Measurements from ENCODE around the gene IL17REL.
"Not testable (repeated sequence)": the region's sequence is repeated elsewhere in the genome, so short reads cannot be mapped to it uniquely, and the experiment has no call there.

The IL17REL gene

DNA sequence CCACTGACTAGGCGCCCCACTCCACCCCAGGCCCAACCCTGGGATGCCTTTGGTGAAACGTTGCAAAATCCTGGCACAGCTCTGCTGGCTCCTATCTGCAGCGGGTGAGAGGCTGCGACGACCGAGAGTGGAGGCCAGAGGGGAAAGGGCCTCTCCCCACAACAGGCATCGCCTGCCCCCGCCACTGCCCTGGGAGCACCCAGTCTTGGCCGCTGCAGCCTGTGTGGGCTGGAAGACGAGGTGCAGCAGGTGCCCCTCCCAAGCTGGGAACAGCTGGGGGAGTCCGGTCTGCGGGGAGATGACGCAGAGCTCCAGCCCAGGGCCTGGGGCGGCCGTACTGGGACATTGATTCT, 56.2 kb downstream of the IL17REL start:
- DNase-seq (ENCODE audit: low spot score): no peak

DNA sequence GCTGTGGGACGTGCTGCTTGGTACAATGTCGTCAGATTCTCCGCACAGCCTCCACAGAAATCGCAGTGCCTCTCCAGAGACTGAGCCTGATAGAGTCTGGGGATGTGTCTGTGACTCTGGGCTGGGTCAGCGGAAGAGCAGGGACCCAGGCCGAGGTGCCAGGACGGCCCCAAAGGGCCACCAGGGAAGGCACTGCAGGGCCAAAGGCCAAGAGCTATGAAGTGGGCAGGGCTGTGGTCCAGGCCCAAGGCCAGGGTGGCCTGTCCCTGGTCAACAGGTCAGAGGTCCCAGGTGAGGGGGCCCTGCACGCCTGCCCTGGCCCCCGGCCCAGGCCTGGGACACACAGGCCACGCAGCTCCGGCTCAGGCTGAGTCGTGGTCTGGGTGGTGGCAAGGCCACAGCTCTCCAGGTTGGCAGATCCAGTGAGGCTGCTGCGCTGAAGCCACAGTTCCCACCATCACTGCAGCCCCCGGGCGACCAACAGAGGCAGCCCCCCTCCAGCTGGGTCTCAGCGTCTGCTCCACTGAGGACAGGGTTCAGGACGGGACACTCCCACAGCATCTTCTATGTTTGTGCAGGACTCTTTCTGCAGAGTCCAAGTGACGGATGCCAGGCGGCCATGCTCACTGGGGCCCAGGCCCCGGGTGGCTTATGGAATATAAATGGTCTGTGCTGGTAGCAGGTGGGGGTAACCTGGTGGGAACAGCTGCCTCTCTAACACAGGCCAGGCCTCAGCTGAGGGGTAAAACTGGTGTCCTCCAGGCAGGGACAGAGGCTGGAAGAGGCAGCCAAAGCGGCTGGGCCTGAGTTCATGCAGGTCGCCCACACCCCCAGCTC, 56.8 kb downstream of the IL17REL start:
- no peak for DNase-seq (ENCODE audit: low spot score)

DNA sequence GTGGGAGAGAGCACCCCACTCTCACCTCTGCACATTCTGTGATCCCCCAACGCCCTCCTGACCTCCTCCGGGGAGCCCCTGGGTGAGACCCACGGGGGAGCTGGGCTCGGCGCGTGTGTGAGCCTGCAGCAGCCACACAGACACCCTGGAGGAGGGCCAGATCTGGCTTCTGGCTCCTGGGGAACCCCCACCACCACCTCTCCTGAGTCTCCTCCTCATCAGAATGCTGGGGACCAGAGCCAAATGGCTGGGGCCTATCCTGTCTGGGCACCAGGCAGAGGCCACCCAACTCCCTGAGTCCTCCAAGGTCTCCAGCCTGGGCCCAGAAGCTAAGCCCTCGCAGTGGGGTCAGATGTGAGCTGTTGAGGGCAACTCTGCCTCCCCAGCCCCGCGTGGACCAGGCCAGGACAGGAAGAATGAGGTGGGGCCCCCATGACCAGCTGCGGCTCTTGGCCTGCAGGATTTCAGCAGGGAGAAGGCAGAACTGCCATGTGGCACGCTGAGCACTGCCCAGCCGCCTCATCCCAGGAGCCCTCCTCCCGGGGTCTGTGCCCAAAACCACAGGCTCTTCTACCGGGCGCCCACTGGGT, 57.5 kb downstream of the IL17REL start:
- DNase-seq (ENCODE audit: low spot score): no peak

DNA sequence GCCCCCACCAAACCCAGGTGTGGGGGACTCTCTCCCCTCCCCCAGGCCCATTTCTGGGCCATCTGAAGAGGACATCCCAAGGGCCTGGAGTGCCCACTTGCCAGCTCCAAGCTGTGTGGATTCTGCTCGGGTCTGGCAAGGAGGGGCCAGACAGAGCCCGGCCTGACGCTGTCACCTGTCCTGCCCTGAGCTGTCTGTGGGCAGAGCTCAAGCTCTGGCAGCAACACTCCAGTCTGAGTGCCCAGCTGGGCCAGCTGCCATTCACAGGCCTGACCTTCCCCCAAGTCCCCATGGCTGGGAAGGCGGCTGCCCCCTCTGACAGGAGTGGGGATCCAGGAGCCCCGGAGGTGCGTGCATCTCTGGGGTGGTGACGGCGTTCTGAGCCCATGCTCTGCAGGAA, 58.2 kb downstream of the IL17REL start:
- DNase-seq (ENCODE audit: low spot score): no peak

DNA sequence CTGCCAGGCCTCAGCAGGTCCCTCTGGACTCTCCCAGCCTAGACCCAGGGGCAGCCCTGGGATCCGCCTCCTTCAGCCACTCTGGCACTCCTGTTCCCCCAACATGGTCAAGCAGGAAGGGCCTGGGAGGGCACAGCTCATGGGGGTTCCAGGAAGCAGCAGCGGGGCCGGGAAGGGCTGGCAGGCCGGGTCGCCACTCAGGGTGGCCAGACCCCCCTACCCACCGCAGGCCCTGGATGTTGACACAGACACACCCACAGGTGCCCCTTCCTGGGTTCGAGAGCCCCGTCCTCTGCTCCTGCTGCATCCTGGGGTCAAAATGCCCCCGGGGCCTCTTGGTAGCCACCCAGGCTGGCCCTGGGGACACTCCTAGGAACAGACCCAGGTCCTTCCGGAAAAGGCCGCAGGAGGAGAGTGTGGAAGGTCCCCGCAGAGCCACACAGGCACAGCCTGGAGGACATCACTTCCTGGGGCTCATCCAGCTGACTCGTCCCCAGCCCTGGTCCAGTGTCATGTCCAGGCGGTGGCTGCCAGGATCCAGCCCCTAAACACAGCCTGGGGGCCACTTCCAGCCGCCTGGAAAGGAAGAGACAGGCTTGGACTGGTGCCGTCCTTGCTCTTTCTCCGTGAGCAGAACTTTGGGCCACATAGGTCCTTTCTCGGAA, 58.8 kb downstream of the IL17REL start:
- DNase-seq (ENCODE audit: low spot score): no peak

DNA sequence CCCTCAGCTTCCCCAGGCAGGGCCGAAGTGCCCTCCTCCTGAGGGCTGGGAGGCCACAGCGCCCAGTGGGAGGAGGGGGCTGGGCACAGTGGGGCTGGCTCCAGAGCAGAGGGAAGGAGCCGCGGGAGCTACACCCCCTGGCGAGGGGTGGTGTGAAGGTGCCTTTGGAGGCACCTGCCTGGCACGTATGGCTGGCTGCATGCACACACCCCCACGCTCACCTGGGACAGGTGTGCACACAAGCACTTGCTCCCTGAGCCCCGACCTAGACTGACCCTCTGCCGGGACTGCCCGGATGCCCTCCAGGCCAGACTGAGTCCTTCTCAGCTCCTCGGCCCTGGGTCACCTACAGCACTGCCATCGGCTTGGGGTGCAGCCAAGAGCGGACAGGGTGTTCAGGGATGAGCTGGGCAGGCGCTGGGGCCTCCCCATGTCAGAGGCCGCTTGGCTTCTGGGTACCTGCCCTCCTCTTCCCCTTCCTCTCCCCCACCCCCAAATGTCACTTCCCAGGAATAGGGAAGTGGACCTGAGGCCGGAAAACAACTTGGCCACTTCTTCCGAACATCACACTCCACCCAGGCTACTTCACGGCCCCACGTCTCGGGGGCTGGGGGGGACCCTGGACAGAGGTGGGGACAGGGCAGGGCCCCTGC, 59.4 kb downstream of the IL17REL start:
- no peak for DNase-seq (ENCODE audit: low spot score)

DNA sequence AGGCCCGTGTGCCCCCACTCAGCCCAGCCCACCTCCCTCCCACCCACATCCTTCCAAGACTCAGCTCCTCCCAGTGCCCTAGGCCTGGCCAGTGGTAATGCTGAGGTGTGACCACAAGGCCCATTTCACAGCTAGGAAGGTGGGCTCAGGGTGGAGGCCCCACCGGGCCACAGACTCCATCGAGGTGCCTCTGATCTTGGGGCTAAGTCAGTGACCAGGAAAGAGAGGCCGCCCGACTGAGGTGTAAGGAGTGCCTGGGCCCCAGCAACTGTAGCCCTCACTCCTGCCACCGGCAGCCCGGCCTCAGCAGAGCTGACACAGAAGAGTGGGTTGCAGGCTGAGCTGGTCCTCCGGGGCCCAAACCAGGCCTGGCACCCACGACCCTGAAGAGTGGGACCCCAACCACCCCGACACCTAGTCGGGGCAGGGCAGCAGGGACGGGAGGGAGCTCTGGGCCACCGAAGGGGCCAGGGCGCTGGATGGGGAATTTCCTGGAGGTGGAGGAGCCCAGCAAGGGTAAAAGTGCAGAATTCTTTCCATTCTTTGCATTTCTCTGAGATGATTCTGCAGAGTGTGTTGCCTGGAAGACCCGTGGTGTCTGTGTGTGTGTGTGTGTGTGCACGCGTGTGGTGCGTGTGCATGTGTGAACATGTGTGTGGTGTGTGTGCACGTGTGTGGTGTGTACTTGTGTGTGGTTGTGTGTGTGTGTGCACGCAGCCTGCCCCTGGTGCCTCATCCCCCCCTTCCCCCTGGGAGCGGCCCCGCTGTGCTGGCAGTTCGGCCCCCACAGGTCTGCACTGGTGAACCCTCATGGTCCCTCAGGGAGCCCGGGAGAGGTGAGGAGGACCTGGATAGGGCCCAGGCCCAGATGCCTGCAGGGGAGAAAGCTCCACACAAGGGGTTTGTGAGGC, 60.3 kb downstream of the IL17REL start:
- DNase-seq (ENCODE audit: low spot score): peak; percentile 87

DNA sequence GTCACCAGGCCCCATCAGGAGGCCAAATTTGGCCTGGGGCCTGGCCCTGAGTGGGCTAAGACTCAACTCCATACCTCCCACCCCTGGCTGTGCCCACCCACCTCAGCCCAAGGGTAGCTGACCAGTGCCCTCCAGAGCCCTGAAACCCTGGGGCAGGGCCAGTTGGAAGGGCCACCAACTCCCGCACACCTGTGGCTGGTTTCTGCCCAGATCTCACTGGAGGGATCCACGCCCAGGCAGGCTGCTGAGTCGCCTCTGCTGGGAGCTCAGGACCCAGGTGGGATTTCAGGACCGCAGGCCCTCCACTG, 60.9 kb downstream of the IL17REL start:
- DNase-seq (ENCODE audit: low spot score): no peak

DNA sequence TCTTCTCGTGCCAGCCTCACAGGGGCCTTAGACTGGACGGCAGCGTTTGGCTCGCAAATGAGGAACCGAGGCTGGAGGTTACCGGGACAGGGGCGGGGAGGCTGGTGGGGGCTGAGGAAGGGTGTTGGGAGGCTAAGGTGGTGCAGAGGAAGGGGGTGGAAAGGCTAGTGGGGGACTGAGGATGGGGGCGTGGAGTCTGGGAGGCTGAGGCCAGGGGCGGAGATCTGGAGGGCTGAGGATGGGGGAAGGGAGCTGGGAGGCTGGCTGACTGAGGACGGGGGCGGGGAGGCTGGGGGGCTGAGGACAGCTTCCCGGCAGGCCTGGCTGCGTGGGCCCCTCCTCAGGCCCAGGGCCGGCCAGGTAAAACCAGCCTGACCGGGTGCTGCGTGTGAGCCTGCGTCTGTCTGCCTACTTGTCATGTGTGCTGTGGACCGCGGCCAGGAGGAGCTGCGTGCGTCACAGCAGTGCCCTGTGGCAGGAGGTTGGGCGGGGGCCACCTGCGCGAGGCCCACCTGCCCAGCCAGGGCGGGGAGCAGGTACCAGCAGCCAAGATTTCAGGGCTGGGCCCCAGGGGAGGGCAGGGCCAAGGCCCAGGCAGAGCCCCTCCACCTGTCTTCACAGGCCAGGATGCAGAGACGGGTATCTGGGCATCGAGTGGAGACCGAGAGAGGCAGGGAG, 61.4 kb downstream of the IL17REL start:
- DNase-seq (ENCODE audit: low spot score): no peak

DNA sequence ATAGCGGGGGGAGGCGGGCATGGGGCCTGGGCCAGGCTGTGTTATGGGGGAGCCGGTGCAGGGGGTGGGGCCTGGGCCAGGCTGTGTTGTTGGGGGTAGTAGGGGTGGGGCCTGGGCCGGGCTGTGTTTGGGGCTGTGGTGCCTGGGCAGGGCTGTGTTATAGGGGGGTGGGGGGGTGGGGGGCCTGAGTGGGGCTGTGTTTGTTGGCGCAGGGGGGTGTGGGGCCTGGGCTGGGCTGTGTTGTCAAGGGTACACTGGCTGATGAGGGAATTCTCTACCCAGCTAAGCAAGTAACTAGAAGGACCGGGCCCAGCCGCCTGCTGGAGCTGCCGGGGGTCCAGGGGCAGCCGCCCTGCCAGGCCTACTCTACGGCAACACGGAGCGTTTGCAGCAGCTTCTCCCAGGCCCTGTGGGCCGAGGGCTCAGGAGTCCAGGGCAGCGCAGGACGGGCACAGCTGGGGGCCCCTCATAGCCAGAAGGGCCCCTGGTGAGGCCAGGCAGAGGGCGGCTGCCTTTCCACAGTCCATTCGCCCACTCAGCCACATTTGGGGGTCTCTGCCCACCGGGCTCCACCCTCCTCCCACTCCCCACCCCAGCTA, 62.1 kb downstream of the IL17REL start:
- DNase-seq (ENCODE audit: low spot score): no peak

DNA sequence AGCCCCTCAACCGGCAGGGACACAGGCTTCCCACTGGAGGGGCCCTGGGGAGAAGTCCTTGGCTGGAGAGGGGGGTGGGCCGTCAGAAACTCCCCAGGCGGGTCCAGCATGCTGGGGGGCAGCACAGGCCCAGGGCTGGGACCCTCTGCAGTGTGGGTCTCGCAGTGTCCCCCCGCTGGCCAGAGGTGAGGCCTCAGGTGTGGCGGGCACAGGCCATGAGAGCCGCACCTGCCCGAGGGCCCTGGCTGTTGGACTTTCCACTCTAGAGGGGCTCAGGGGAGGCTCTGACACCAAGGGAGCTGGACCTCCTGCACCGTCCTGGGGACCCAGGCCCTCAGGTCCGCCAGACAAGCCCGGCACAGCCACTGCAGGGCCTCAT, 62.7 kb downstream of the IL17REL start:
- no peak for DNase-seq (ENCODE audit: low spot score)

DNA sequence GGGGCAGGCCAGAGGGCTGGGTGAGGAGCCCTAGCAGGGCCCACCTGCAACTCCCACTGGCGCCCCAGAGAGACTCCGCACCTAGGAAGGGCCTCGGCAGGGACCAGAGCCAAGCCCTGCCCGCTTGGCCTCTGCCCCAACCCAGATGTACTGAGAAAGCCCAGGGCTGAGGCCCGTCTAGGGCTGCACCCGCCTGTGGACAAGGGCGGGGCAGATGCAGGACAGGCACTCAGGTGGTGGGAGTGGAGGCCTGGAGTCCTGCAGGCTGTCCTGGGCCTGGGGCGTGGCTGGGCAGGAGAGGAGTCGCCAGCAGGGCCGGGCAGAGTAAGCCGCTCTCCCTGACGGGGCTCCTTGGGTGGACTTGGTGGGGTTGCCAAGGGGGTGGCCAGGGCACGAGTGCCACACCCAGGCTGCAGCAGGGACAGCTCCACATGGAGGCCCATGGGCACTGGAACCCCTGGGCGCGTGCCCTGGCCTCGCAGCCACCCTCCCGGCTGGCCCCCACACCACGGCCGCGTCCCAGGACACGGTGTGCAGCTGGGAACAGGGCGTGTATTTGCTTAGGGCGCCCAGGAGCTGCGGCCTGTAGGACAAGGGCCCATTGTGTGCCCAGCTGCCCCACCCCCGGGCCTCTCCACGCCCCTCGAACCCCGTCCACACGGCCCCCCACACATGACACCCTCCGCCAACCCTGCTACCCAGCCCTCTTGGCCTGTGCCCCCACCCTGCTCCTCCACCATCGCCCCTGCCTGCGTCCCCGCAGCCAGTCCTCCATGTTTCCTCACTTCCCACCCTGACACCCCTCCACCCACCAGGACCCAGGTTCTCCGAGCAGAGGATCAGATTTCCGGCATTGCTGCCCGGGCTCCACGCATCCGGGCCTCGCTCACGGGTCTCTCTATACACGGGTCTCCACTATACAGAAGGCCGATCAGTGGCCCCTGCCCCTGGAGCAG, 63.3 kb downstream of the IL17REL start:
- DNase-seq (ENCODE audit: low spot score): no peak

DNA sequence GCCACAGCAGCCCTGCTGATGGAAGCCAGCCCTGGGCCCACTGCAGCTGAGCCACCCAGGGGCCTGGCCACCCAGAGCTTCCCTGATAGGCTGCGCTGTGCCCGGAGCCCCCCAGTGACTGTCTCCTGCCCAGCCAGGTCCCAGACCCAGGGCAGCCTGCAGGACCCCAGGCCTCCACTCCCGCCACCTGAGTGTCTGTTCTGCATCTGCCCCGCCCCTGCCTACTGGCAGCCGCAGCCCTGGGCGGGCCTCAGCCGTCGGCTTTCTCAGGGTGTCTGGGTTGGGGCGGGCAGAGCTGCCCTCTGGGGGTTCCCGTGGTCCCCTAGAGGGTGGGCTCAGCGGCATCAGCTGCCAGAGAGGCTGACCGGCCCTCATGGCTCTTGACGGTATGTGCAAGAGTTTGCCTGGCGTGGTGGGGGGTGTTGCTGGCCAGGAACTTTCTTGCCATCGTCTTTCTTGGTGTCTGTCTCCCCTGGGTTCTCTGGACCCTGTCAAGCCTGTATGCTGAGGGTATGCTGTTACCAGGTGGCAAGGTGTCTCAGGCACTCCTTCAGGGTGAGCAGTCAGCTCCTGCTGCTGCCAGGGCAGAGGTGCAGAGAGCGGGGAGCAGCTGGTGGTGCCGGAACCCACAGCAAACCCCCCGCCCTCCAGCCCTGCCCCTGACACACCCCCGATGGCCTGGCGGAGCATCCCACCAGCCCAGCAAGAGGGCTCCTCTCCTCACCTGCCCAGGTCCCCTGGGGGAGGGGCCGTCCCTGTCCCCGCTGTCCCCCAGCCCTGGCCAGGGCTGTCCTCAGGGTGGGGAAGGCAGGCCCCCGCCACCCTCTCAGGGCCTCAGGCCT, 64.2 kb downstream of the IL17REL start:
- DNase-seq (ENCODE audit: low spot score): no peak

DNA sequence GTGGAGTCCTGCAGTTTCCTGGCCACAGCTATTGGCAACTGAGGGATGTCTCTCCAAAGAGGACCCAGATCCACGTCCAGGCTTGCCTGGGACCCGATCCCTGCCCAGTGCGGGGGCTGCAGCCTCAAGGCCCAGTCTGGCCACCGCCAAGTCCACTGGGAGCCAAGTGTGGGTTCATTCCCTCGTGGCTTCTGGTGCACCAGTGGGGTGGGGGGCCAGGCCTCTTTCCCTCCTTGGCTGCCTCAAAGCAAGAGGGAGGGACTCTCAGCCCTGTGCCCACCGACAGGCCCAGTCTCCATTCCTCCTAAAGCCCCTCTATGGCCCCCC, 65.3 kb downstream of the IL17REL start:
- no peak for DNase-seq (ENCODE audit: low spot score)

DNA sequence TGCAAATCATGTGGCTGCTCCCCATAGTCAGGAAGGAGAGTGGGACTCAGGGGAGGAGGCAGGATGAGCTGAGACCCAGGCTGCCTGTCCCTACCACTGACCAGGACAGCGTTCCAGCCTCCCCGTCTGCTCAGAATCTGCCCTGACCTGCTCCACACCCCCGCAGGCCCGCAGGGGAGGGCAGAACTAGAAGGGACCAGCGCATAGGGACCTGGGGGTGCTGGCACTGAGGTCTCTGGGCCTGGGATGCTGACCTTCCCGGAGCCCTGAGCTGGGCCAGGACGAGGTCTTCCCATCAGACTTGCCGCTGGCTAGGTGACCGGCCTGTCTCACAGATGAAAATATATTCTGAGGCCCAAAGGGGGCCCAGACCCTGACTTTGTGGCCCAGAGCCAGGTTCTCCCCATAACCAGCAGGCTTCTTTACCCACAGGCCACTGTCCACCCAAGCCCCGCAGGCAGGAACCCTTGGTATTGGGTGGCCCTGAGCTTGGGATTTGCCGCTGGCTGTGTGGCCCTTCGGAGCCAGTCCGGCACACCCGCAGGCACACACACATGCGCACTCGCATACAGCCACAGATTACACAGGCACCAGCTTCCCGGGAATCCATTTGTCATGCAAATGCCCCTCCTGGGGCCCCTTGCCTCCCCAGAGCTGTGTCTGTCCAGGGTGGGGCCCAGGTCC, 65.8 kb downstream of the IL17REL start:
- no peak for DNase-seq (ENCODE audit: low spot score)

DNA sequence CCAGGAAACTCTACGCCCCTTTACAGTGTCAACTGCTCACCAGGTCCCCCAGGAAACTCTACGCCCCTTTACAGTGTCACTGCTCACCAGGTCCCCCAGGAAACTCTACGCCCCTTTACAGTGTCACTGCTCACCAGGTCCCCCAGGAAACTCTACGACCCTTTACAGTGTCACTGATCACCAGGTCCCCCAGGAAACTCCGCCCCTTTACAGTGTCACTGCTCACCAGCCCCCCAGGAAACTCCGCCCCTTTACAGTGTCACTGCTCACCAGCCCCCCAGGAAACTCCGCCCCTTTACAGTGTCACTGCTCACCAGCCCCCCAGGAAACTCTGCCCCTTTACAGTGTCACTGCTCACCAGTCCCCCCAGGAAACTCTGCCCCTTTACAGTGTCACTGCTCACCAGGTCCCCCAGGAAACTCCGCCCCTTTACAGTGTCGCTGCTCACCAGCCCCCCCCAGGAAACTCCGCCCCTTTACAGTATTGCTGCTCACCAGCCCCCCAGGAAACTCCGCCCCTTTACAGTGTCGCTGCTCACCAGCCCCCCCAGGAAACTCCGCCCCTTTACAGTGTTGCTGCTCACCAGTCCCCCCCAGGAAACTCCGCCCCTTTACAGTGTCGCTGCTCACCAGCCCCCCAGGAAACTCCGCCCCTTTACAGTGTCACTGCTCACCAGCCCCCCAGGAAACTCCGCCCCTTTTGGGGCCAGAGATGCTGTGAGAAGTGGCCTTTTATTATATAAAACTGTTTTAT, 67.3 kb downstream of the IL17REL start:
- not testable (repeated sequence) for DNase-seq (ENCODE audit: low spot score)
